Thyroid gland (tissue), 4 donors: ENCODE measurements around the gene ACSM4.

Source experiments
- CTCF ChIP-seq, 6 experiments: fragments of 200-600 bp in 3 of 6; fragments of 450-650 bp in 3 of 6; sonication (generic) in 3 of 6; IDR thresholded peaks; one replicate each; pipeline ENCODE4 v1.5.1; 2016 to 2019; ENCODE audit warnings: antibody characterized with exemption in 6 of 6, mild to moderate bottlenecking in 2 of 6, inconsistent platforms in 1 of 6, moderate library complexity in 1 of 6
- POLR2A ChIP-seq, 2 donors: fragments of 450-650 bp; IDR thresholded peaks; one replicate each; pipeline ENCODE4 v1.6.1; 2017; ENCODE audit warnings: antibody characterized with exemption in 2 of 2, mild to moderate bottlenecking in 2 of 2, moderate library complexity in 1 of 2

- TF ChIP-seq CTCF (IDR thresholded peaks at IDR 0.05) (no peak), POLR2A (IDR thresholded peaks at IDR 0.05) (no peak)
Measured at GRCh38 chr12:7327918-7328317, 24.0 kb downstream of the ACSM4 start.
